Erythroblast (primary cell): ENCODE measurements around the gene ALKBH4.

Experiments used
- GATA1 ChIP-seq: IDR thresholded peaks from 2 replicates; pipeline ENCODE4 v1.6.1; 2011; ENCODE audit warnings: low read depth, mild to moderate bottlenecking, control low read depth, low read length, moderate library complexity
- POLR2A ChIP-seq: IDR thresholded peaks from 2 replicates; pipeline ENCODE4 v1.6.1; 2011; ENCODE audit warnings: mild to moderate bottlenecking, low read length

GRCh38 chr7:102445674-102446071 lies 19.0 kb downstream of the ALKBH4 start:
- TF ChIP-seq POLR2A (no peak), GATA1 (no peak)
